GM12878 (cell line): ENCODE measurements around the gene ERCC5. TPM values are rescaled to one million over a fixed set of nuclear protein-coding genes. Genes with fewer than 3 reads are reported as not detected.
A peak's percentile ranks its signal among the peaks of the same experiment; 100 is the strongest.

Source experiments
- ATAC-seq: fragments of 200-7000 bp; cut with Tn5 transposase; 3 replicates; pipeline ENCODE4 v1.9.1; 2020; ENCODE audit warnings: mild to moderate bottlenecking, moderate library complexity
- BruUV-seq: library from RNA; stranded (reverse); fragments of 400-500 nt; replicated peaks from 2 replicates; lab custom pipeline; 2021; lab: Mats Ljungman, UMichigan
- CTCF ChIA-PET: fragments of 300-600 bp; sonication (Branson Sonifier 250); formaldehyde crosslinking; extraction: SDS; loops from one replicate; lab custom pipeline; 2021; ENCODE audit warnings: inconsistent platforms; lab: Yijun Ruan, JAX
- POLR2A ChIA-PET: fragments of 350-600 bp; formaldehyde crosslinking; extraction: SDS; loops from one replicate; lab custom pipeline; 2021; ENCODE audit warnings: inconsistent platforms; lab: Charles Lee
- RAD21 ChIA-PET: fragments of 300-600 bp; sonication (Branson Sonifier 250); formaldehyde crosslinking; loops from one replicate; lab custom pipeline; 2023; ENCODE audit warnings: antibody characterized with exemption; ENCODE audit not compliant: unreplicated experiment; lab: Charles Lee
- SMC1A ChIA-PET: fragments of 300-600 bp; sonication (Branson Sonifier 250); formaldehyde crosslinking; loops from one replicate; lab custom pipeline; 2023; ENCODE audit not compliant: unreplicated experiment, uncharacterized antibody; lab: Charles Lee
- DNase-seq: peaks from one replicate; pipeline ENCODE4 v3.0.0-alpha.2; 2011; ENCODE audit warnings: low read depth, low spot score
- FAIRE-seq: peaks from 3 replicates; lab custom pipeline; 2011; peaks lifted over from hg19 to GRCh38; lab: Jason Lieb, UNC
- H2AFZ ChIP-seq: 2 replicates; pipeline ENCODE4 v1.6.0; 2011; ENCODE audit warnings: low read depth, low read length, control low read depth; ENCODE audit not compliant: control insufficient read depth
- H3K27ac ChIP-seq: 2 replicates; pipeline ENCODE4 v1.5.1; 2011; ENCODE audit warnings: control low read depth; ENCODE audit not compliant: control insufficient read depth, insufficient read depth
- H3K27me3 ChIP-seq, 2 experiments: replicated peaks in 1 of 2; 2 replicates each; pipeline versions ENCODE4 v1.6.0 to v1.6.1; 2011; ENCODE audit warnings: low read length in 1 of 2; ENCODE audit not compliant: control insufficient read depth in 2 of 2, insufficient read depth in 2 of 2
- H3K36me3 ChIP-seq, 2 experiments: 2 replicates each; pipeline ENCODE4 v1.5.1; 2011; ENCODE audit warnings: low read length in 1 of 2; ENCODE audit not compliant: control insufficient read depth in 2 of 2, insufficient read depth in 2 of 2
- H3K4me1 ChIP-seq: 2 replicates; pipeline ENCODE4 v1.6.1; 2011; ENCODE audit warnings: mild to moderate bottlenecking, low read length, moderate library complexity, mixed read lengths; ENCODE audit not compliant: control insufficient read depth, insufficient read depth
- H3K4me2 ChIP-seq: 2 replicates; pipeline ENCODE4 v1.6.0; 2011; ENCODE audit warnings: control low read depth; ENCODE audit not compliant: control insufficient read depth, insufficient read depth
- H3K4me3 ChIP-seq: fragments of 200-600 bp; sonication (generic); 2 replicates; pipeline ENCODE4 v1.5.1; 2016
- H3K79me2 ChIP-seq: 2 replicates; pipeline ENCODE4 v1.6.0; 2011; ENCODE audit warnings: low read length; ENCODE audit not compliant: control insufficient read depth, insufficient read depth
- H3K9ac ChIP-seq: 2 replicates; pipeline ENCODE4 v1.8.0; 2011; ENCODE audit warnings: low read length, control low read depth, mixed read lengths; ENCODE audit not compliant: control insufficient read depth, insufficient read depth
- H3K9me3 ChIP-seq: replicated peaks from 3 replicates; pipeline ENCODE4 v1.5.1; 2011; ENCODE audit warnings: mild to moderate bottlenecking, low read length; ENCODE audit not compliant: control insufficient read depth, insufficient read depth
- H4K20me1 ChIP-seq: 2 replicates; pipeline ENCODE4 v1.6.0; 2011; ENCODE audit not compliant: control insufficient read depth, insufficient read depth
- BCL11A ChIP-seq: IDR thresholded peaks from 2 replicates; pipeline ENCODE4 v1.6.1; 2011; ENCODE audit warnings: low read depth, low read length
- CEBPB ChIP-seq, 2 experiments: fragments of 150-350 bp in 1 of 2; IDR thresholded peaks; 2 replicates each; pipeline ENCODE4 v1.6.1; 2012 to 2014; ENCODE audit warnings: low read depth in 2 of 2, low read length in 2 of 2, borderline replicate concordance in 1 of 2, inconsistent platforms in 1 of 2
- GATAD2B ChIP-seq: fragments of 450-650 bp; conservative IDR thresholded peaks from 2 replicates; pipeline ENCODE4 v1.6.1; 2017; ENCODE audit warnings: low read depth, mild to moderate bottlenecking, moderate library complexity
- HDAC6 ChIP-seq: fragments of 200-600 bp; sonication (generic); IDR thresholded peaks from one replicate; pipeline ENCODE4 v1.8.0; 2017; ENCODE audit warnings: antibody characterized with exemption; ENCODE audit not compliant: unreplicated experiment
- IKZF2 ChIP-seq, 2 experiments: fragments of 450-650 bp; IDR thresholded peaks; 2 replicates each; pipeline ENCODE4 v1.6.1; 2017; ENCODE audit warnings: mild to moderate bottlenecking in 2 of 2, moderate library complexity in 2 of 2
- MTA2 ChIP-seq: fragments of 450-650 bp; IDR thresholded peaks from 2 replicates; pipeline ENCODE4 v1.6.1; 2016; ENCODE audit warnings: low read depth, mild to moderate bottlenecking, moderate library complexity
- MYB ChIP-seq: fragments of 150-350 bp; IDR thresholded peaks from 2 replicates; pipeline ENCODE4 v1.6.1; 2014; ENCODE audit warnings: mild to moderate bottlenecking, low read depth, low read length, borderline replicate concordance
- NR2C2 ChIP-seq: IDR thresholded peaks from 2 replicates; pipeline ENCODE4 v1.6.1; 2011; ENCODE audit warnings: borderline replicate concordance, low read depth; ENCODE audit not compliant: control insufficient read depth, insufficient read length
- NRF1 ChIP-seq: conservative IDR thresholded peaks from 2 replicates; pipeline ENCODE4 v1.6.1; 2011; ENCODE audit warnings: mild to moderate bottlenecking, low read depth, low read length, improper control_type of control experiment
- RBBP5 ChIP-seq: fragments of 200-600 bp; sonication (generic); conservative IDR thresholded peaks from 2 replicates; pipeline ENCODE4 v1.6.1; 2016
- SMAD1 ChIP-seq: fragments of 450-650 bp; IDR thresholded peaks from 2 replicates; pipeline ENCODE4 v1.6.1; 2018; ENCODE audit warnings: mild to moderate bottlenecking, low read depth; ENCODE audit not compliant: partially characterized antibody
- SREBF1 ChIP-seq: IDR thresholded peaks from 2 replicates; pipeline ENCODE4 v1.6.1; 2012; ENCODE audit warnings: mild to moderate bottlenecking, low read length
- TCF12 ChIP-seq: IDR thresholded peaks from 2 replicates; pipeline ENCODE4 v1.6.1; 2011; ENCODE audit warnings: low read depth, mild to moderate bottlenecking, low read length
- TCF3 ChIP-seq: IDR thresholded peaks from 2 replicates; pipeline ENCODE4 v1.6.1; 2012; ENCODE audit warnings: low read depth, mild to moderate bottlenecking, low read length, borderline replicate concordance; ENCODE audit not compliant: insufficient read depth
- YY1 ChIP-seq: IDR thresholded peaks from 2 replicates; pipeline ENCODE4 v1.6.1; 2011; ENCODE audit warnings: low read depth, mild to moderate bottlenecking, low read length
- ZBED1 ChIP-seq: IDR thresholded peaks from 2 replicates; pipeline ENCODE4 v1.6.1; 2016; ENCODE audit warnings: borderline replicate concordance
- ZNF217 ChIP-seq: fragments of 450-650 bp; IDR thresholded peaks from 2 replicates; pipeline ENCODE4 v1.6.1; 2017; ENCODE audit warnings: antibody characterized with exemption, mild to moderate bottlenecking
- ZNF24 ChIP-seq: fragments of 450-650 bp; IDR thresholded peaks from 2 replicates; pipeline ENCODE4 v1.6.1; 2017; ENCODE audit warnings: antibody characterized with exemption, mild to moderate bottlenecking
- ZNF622 ChIP-seq: fragments of 450-650 bp; IDR thresholded peaks from 2 replicates; pipeline ENCODE4 v1.6.1; 2017; ENCODE audit warnings: mild to moderate bottlenecking, inconsistent platforms
- ZSCAN29 ChIP-seq: fragments of 450-650 bp; IDR thresholded peaks from 2 replicates; pipeline ENCODE4 v1.6.1; 2017; ENCODE audit warnings: mild to moderate bottlenecking, moderate library complexity
- WGBS: methylation state at CpG from one replicate; pipeline ENCODE4 v1.1.6; 2016; ENCODE audit warnings: low lambda C conversion rate; ENCODE audit not compliant: insufficient replicate concordance, insufficient coverage; ENCODE audit errors: missing lambda C conversion rate; 5-methylcytosine and 5-hydroxymethylcytosine counted together
- in situ Hi-C: fragments of 300-500 bp; cut with MboI; formaldehyde crosslinking; loops from 9 replicates; pipeline ENCODE4 v1.14.3; 2018; ENCODE audit warnings: mixed read lengths
- intact Hi-C: fragments of 100-400 bp; cut with micrococcal nuclease; formaldehyde crosslinking; loops from one replicate; pipeline ENCODE4 v1.14.2; 2022; ENCODE audit not compliant: unreplicated experiment
- polyA plus RNA-seq, 11 experiments: library from polyadenylated mRNA; depleted of rRNA in 4 of 11; unstranded in 6 of 11; stranded (reverse) in 5 of 11; fragments of >200 nt; fragmentation: Nextera tagmentation in 4 of 11; fragmentation: Illumina TruSeq in 1 of 11; extraction: Ambion mirVana in 4 of 11; extraction: Trizol in 1 of 11; gene quantifications; 1 replicate in 1 of 11; 2 replicates in 10 of 11; pipeline versions ENCODE4 v1.2.1 to v1.2.3, GENCODE V29; 2011 to 2016; ENCODE audit warnings: inconsistent platforms in 2 of 11, missing spikeins in 2 of 11, low read depth in 1 of 11
- total RNA-seq, 4 experiments: library from RNA; depleted of rRNA in 3 of 4; stranded (reverse); fragments of >200 nt in 3 of 4; fragmentation: Illumina TruSeq in 1 of 4; extraction: Trizol in 1 of 4; gene quantifications; 2 replicates each; pipeline versions ENCODE4 v1.2.1 to v1.2.3, GENCODE V29; 2013 to 2021
- TF ChIP-seq, protein P1 (sequence below): fragments of 450-650 bp; IDR thresholded peaks from 2 replicates; pipeline ENCODE4 v1.6.1; 2016; ENCODE audit warnings: mild to moderate bottlenecking
- TF ChIP-seq, protein P2 (sequence below): fragments of 450-650 bp; IDR thresholded peaks from 2 replicates; pipeline ENCODE4 v1.6.1; 2017; ENCODE audit warnings: mild to moderate bottlenecking

Gene ERCC5
- total and polyA plus RNA-seq, 10 of the 15 experiments (the other 5 are each of a cell fraction or from before 2014, with no cell fraction given): 11.7 to 59.2 (median 41.6) TPM

DNA sequence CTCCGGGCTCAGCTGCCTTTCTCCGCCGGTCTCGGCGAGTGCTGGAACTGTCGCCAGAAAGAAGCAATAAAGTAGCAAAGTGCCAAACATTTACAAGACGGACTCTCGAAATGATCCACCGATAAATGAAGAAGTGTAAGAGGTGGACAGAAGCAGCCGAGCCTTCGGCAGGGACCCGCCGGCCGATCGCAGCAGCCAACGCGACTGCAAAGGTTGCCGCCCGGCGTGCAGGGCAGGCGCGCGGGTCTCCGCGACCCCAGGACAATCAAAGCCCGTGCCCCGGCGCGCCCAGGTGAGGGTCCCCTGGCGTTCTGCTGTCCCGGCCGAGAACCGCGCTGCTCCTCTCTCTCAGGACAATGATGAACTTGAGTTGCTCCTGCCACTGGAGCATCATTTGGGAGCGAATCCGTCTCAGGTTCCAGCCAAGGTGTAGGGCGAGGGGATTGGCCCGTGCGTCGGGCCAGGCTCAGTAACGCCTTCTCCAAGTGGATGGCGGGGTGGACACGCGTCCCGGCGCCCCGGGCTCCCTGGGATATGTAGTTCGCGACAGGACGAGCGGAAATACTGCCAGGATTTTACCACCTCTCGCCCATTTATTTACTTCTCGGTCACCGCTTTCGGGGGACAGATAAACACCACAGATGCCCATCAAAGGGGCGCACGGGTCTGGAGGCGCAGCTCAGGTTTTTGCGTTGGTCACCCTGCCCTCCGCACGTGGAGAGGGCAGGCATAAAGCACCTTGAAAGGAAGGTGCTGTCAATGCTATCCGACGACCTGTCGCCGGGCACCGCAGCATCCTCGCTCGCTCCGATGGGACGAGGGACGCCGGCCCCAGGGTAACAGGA lies 47.0 kb upstream of the ERCC5 start, which contains the start of the genes BIVM and POGLUT2:
TSS of gene BIVM (plus strand) at position 539 of the 845 bp plus-strand sequence. CDS start 8,149 bp downstream, outside the sequence.
TSS of gene POGLUT2 (minus strand) at position 396 of the 845 bp plus-strand sequence. CDS start at position 90, 306 bp downstream.
- Histone ChIP-seq H3K36me3 (no peaks in the 10 kb centered on the region; a peak in 1 of 4 replicates), H2AFZ (peak within 1 kb of the TSS; percentile 98), H3K4me1 (peaks cover 5% of the 10 kb centered on the region; the same call in 1 of the 2 replicates), H3K4me2 (peak within 1 kb of the TSS; percentile 85), H3K79me2 (peaks cover 18% of the 10 kb centered on the region), H4K20me1 (no peaks in the 10 kb centered on the region), H3K27ac (peak within 1 kb of the TSS; percentile 71), H3K9me3 (no peaks in the 10 kb centered on the region), H3K27me3 (no peaks in the 10 kb centered on the region), H3K9ac (peak within 1 kb of the TSS; percentile 87), H3K4me3 (peak within 1 kb of the TSS; percentile 77)
- ATAC-seq: peak; percentile 89
- 2% methylated on average over 72 of the region's 72 CpGs for WGBS
- POLR2A ChIA-PET: interaction anchor here (1.1 to 2.2 kb wide), 4 partner anchors 15 to 205 kb away, joined by 3 to 8 read pairs (median 5); partner anchors contain the start of gene TEX30
- intact Hi-C loops (no loop called here), in situ Hi-C loops (no loop called here)
- FAIRE-seq: peak; percentile 87
- RAD21 ChIA-PET: no interaction called here
- BruUV-seq: TSS peak; percentile 83
- SMC1A ChIA-PET: interaction anchor here (0.7 to 3.7 kb wide), 6 partner anchors 9 to 46 kb away, joined by 3 to 22 read pairs (median 3); partner anchors contain the start of genes ERCC5 and TEX30
- peak; percentile 67 for DNase-seq
- CTCF ChIA-PET: interaction anchor here (1.0 to 4.3 kb wide), 4 partner anchors 10 to 204 kb away, joined by 3 to 21 read pairs (median 11); partner anchors contain the start of genes ERCC5 and TPP2
- TF ChIP-seq IKZF2 (IDR thresholded peaks at IDR 0.05) (peak in 1 of 2 experiments; percentile 33; a peak in 3 of 4 replicates), HDAC6 (no peak), ZNF622 (no peak), YY1 (peak; percentile 49; the same call in 1 of the 2 replicates), CEBPB (IDR thresholded peaks at IDR 0.05; ENCODE audit: borderline replicate concordance in 1 of 2, low read depth in 2 of 2, low read length in 2 of 2) (no peak), BCL11A (no peak), MYB (no peak), SMAD1 (no peak), MTA2 (no peak), TCF12 (no peak), ZNF24 (no peak), RBBP5 (no peak), GATAD2B (no peak), ZSCAN29 (no peak), ZBED1 (no peak), NR2C2 (no peak), NRF1 (no peak), TCF3 (no peak), ZNF217 (no peak), SREBF1 (peak; percentile 68; the same call in 1 of the 2 replicates)
- TF ChIP-seq, protein P1, sequence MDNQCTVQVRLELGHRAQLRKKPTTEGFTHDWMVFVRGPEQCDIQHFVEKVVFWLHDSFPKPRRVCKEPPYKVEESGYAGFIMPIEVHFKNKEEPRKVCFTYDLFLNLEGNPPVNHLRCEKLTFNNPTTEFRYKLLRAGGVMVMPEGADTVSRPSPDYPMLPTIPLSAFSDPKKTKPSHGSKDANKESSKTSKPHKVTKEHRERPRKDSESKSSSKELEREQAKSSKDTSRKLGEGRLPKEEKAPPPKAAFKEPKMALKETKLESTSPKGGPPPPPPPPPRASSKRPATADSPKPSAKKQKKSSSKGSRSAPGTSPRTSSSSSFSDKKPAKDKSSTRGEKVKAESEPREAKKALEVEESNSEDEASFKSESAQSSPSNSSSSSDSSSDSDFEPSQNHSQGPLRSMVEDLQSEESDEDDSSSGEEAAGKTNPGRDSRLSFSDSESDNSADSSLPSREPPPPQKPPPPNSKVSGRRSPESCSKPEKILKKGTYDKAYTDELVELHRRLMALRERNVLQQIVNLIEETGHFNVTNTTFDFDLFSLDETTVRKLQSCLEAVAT: no peak
- TF ChIP-seq, protein P2, sequence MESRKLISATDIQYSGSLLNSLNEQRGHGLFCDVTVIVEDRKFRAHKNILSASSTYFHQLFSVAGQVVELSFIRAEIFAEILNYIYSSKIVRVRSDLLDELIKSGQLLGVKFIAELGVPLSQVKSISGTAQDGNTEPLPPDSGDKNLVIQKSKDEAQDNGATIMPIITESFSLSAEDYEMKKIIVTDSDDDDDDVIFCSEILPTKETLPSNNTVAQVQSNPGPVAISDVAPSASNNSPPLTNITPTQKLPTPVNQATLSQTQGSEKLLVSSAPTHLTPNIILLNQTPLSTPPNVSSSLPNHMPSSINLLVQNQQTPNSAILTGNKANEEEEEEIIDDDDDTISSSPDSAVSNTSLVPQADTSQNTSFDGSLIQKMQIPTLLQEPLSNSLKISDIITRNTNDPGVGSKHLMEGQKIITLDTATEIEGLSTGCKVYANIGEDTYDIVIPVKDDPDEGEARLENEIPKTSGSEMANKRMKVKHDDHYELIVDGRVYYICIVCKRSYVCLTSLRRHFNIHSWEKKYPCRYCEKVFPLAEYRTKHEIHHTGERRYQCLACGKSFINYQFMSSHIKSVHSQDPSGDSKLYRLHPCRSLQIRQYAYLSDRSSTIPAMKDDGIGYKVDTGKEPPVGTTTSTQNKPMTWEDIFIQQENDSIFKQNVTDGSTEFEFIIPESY: no peak
